HG02759 (cell line): ENCODE measurements around the gene COL11A2.

Experiments
- ATAC-seq: cut with Tn5 transposase; IDR thresholded peaks from one replicate; pipeline ENCODE4 v1.9.1; 2021; ENCODE audit warnings: mild to moderate bottlenecking, moderate library complexity; ENCODE audit not compliant: unreplicated experiment

The COL11A2 gene

GRCh38 chr6:33120001-33120400 lies 72.3 kb downstream of the COL11A2 start:
- ATAC-seq = no peak

GRCh38 chr6:33118525-33119123 lies 73.6 kb downstream of the COL11A2 start:
- ATAC-seq = no peak

GRCh38 chr6:33117811-33118277 lies 74.4 kb downstream of the COL11A2 start:
- ATAC-seq = no peak

- ATAC-seq = no peak
These were observed 75.2 kb downstream of the COL11A2 start for GRCh38 chr6:33116841-33117711.

GRCh38 chr6:33116417-33116816 lies 75.8 kb downstream of the COL11A2 start:
- no peak for ATAC-seq

GRCh38 chr6:33114406-33114805 lies 77.9 kb downstream of the COL11A2 start:
- no peak for ATAC-seq

- ATAC-seq = no peak
These were observed 78.5 kb downstream of the COL11A2 start for GRCh38 chr6:33113755-33114154.
